C4-2B (cell line): ENCODE measurements around the gene RFX7.
A peak's percentile ranks its signal among the peaks of the same experiment; 100 is the strongest.

Source experiments
- CTCF ChIP-seq: fragments of 450-650 bp; conservative IDR thresholded peaks from 2 replicates; pipeline ENCODE4 v1.5.1; 2017; ENCODE audit warnings: mild to moderate bottlenecking
- ZFX ChIP-seq: fragments of 450-650 bp; IDR thresholded peaks from 2 replicates; pipeline ENCODE4 v1.6.1; 2017

GRCh38 chr15:56286213-56286612 lies 42.5 kb upstream of the RFX7 start:
- TF ChIP-seq CTCF (peak; percentile 57), ZFX (no peak)
